ENCODE data around the gene ZFP36L1.

Gene ZFP36L1

GRCh38 chr14:68794851-68795596, 2.2 kb upstream of the ZFP36L1 start:
- H3K27me3 ChIP-seq (ENCODE audit: insufficient read depth, low read length, poor library complexity), result no peaks in the 10 kb centered on the region
- H3K9ac ChIP-seq (ENCODE audit: low read depth, low read length), result peak overlapping the region; percentile 97
- peaks cover 48% of the 10 kb centered on the region for H3K79me2 ChIP-seq (ENCODE audit: insufficient read depth, low read length)
- peak overlapping the region; percentile 74 to 77 for H3K4me3 ChIP-seq (ENCODE audit: low read depth in 1 of 2, low read length in 2 of 2)
- peak overlapping the region; percentile 92 for H3K4me2 ChIP-seq (ENCODE audit: insufficient read depth, low read length)
- peak overlapping the region; percentile 78 for H2AFZ ChIP-seq (ENCODE audit: low read depth, low read length)
- DNase-seq (peak; percentile 68), ATAC-seq (ENCODE audit: insufficient read depth, low read depth) (peak; percentile 10; the same call in 2 of the 3 replicates)
- peaks cover 16% of the 10 kb centered on the region; the same call in 1 of the 2 replicates for H4K20me1 ChIP-seq (ENCODE audit: insufficient read depth, low read length)
- H3K36me3 ChIP-seq (ENCODE audit: insufficient read depth, low read length), result peaks cover 8% of the 10 kb centered on the region
- peaks cover 48% of the 10 kb centered on the region for H3K4me1 ChIP-seq (ENCODE audit: insufficient read depth, low read length)
- H3K9me3 ChIP-seq (ENCODE audit: insufficient read depth, low read length, severe bottlenecking), result no peaks in the 10 kb centered on the region
- peak overlapping the region; percentile 99 for H3K27ac ChIP-seq (ENCODE audit: low read length)
- no peak for TF ChIP-seq CTCF (IDR thresholded peaks at IDR 0.05; ENCODE audit: borderline replicate concordance, extremely low read depth, low read length, poor library complexity, severe bottlenecking)
- no peak for TF ChIP-seq EZH2 (IDR thresholded peaks at IDR 0.05; ENCODE audit: borderline replicate concordance, low read depth, low read length, severe bottlenecking)

GRCh38 chr14:68794130-68794850, 1.4 kb upstream of the ZFP36L1 start:
- H2AFZ ChIP-seq (ENCODE audit: low read depth, low read length), result peak overlapping the region; percentile 78
- peak overlapping the region; percentile 99 for H3K27ac ChIP-seq (ENCODE audit: low read length)
- peaks cover 15% of the 10 kb centered on the region for H3K36me3 ChIP-seq (ENCODE audit: insufficient read depth, low read length)
- peak overlapping the region; percentile 97 for H3K9ac ChIP-seq (ENCODE audit: low read depth, low read length)
- H3K4me3 ChIP-seq (ENCODE audit: low read depth in 1 of 2, low read length in 2 of 2), result peak overlapping the region; percentile 74 to 77
- no peak for TF ChIP-seq EZH2 (IDR thresholded peaks at IDR 0.05; ENCODE audit: borderline replicate concordance, low read depth, low read length, severe bottlenecking)
- peak; percentile 15 for TF ChIP-seq CTCF (IDR thresholded peaks at IDR 0.05; ENCODE audit: borderline replicate concordance, extremely low read depth, low read length, poor library complexity, severe bottlenecking)
- H3K9me3 ChIP-seq (ENCODE audit: insufficient read depth, low read length, severe bottlenecking), result no peaks in the 10 kb centered on the region
- H4K20me1 ChIP-seq (ENCODE audit: insufficient read depth, low read length), result peaks cover 16% of the 10 kb centered on the region
- ATAC-seq (ENCODE audit: insufficient read depth, low read depth), result peak; percentile 12
- H3K27me3 ChIP-seq (ENCODE audit: insufficient read depth, low read length, poor library complexity), result no peaks in the 10 kb centered on the region
- peak overlapping the region; percentile 92 for H3K4me2 ChIP-seq (ENCODE audit: insufficient read depth, low read length)
- peaks cover 51% of the 10 kb centered on the region for H3K79me2 ChIP-seq (ENCODE audit: insufficient read depth, low read length)
- DNase-seq, result peak; percentile 78
- peaks cover 50% of the 10 kb centered on the region for H3K4me1 ChIP-seq (ENCODE audit: insufficient read depth, low read length)

GRCh38 chr14:68793734-68794129, 865 bp upstream of the ZFP36L1 start:
- no peak for TF ChIP-seq CTCF (IDR thresholded peaks at IDR 0.05; ENCODE audit: borderline replicate concordance, extremely low read depth, low read length, poor library complexity, severe bottlenecking)
- no peak for TF ChIP-seq EZH2 (IDR thresholded peaks at IDR 0.05; ENCODE audit: borderline replicate concordance, low read depth, low read length, severe bottlenecking)
- H3K9me3 ChIP-seq (ENCODE audit: insufficient read depth, low read length, severe bottlenecking), result no peaks in the 10 kb centered on the region
- H3K79me2 ChIP-seq (ENCODE audit: insufficient read depth, low read length), result peaks cover 51% of the 10 kb centered on the region
- peak overlapping the region; percentile 74 to 77 for H3K4me3 ChIP-seq (ENCODE audit: low read depth in 1 of 2, low read length in 2 of 2)
- peaks cover 16% of the 10 kb centered on the region for H4K20me1 ChIP-seq (ENCODE audit: insufficient read depth, low read length)
- H2AFZ ChIP-seq (ENCODE audit: low read depth, low read length), result peak overlapping the region; percentile 80
- H3K4me2 ChIP-seq (ENCODE audit: insufficient read depth, low read length), result peak overlapping the region; percentile 92
- ATAC-seq (ENCODE audit: insufficient read depth, low read depth) (peak; percentile 17; the same call in 2 of the 3 replicates), DNase-seq (no peak)
- no peaks in the 10 kb centered on the region for H3K27me3 ChIP-seq (ENCODE audit: insufficient read depth, low read length, poor library complexity)
- peaks cover 20% of the 10 kb centered on the region for H3K36me3 ChIP-seq (ENCODE audit: insufficient read depth, low read length)
- H3K4me1 ChIP-seq (ENCODE audit: insufficient read depth, low read length), result peaks cover 50% of the 10 kb centered on the region
- H3K9ac ChIP-seq (ENCODE audit: low read depth, low read length), result peak overlapping the region; percentile 97
- peak overlapping the region; percentile 99 for H3K27ac ChIP-seq (ENCODE audit: low read length)
